ENCODE measurements around the gene APEX1. TPM values are rescaled to one million over a fixed set of nuclear protein-coding genes. Genes with fewer than 3 reads are reported as not detected.

Gene APEX1
- polyA plus RNA-seq (ENCODE audit: insufficient read length in 10 of 10), result 100 to 1,000 TPM; 136 to 200 (median 160) TPM
- long read RNA-seq, donor 1, transcript APEX1-201 (5 exons, 1,484 nt), result major isoform, 57 of 65 reads
- long read RNA-seq, donor 1, partial matches to known transcripts, result 0 of 65 reads
- long read RNA-seq, donor 1, other reads (novel, unspliced or antisense), result 0 of 65 reads
- long read RNA-seq, donor 2, transcript APEX1-210 (5 exons, 1,437 nt), result minor isoform, 7 of 85 reads
- long read RNA-seq, donor 2, transcript APEX1-201 (5 exons, 1,484 nt), result major isoform, 44 of 85 reads
- long read RNA-seq, donor 2, partial matches to known transcripts, result 25 of 85 reads
- long read RNA-seq, donor 2, other reads (novel, unspliced or antisense), result 0 of 85 reads
- long read RNA-seq, donor 3, result 0 reads
- long read RNA-seq, donor 4, transcript APEX1-205 (4 exons, 1,603 nt), result minor isoform, 6 of 49 reads
- long read RNA-seq, donor 4, transcript APEX1-201 (5 exons, 1,484 nt), result major isoform, 33 of 49 reads
- long read RNA-seq, donor 4, partial matches to known transcripts, result 0 of 49 reads
- long read RNA-seq, donor 4, other reads (novel, unspliced or antisense), result 0 of 49 reads
- long read RNA-seq, donor 5, transcript APEX1-210 (5 exons, 1,437 nt), result minor isoform, 12 of 98 reads
- long read RNA-seq, donor 5, transcript APEX1-216 (3 exons, 1,803 nt), result minor isoform, 11 of 98 reads
- long read RNA-seq, donor 5, transcript APEX1-201 (5 exons, 1,484 nt), result major isoform, 46 of 98 reads
- long read RNA-seq, donor 5, partial matches to known transcripts, result 25 of 98 reads
- long read RNA-seq, donor 5, other reads (novel, unspliced or antisense), result 0 of 98 reads
- long read RNA-seq, donor 6, transcript APEX1-210 (5 exons, 1,437 nt), result minor isoform, 7 of 78 reads
- long read RNA-seq, donor 6, transcript APEX1-216 (3 exons, 1,803 nt), result minor isoform, 7 of 78 reads
- long read RNA-seq, donor 6, transcript APEX1-205 (4 exons, 1,603 nt), result minor isoform, 5 of 78 reads
- long read RNA-seq, donor 6, transcript APEX1-201 (5 exons, 1,484 nt), result major isoform, 52 of 78 reads
- long read RNA-seq, donor 6, partial matches to known transcripts, result 0 of 78 reads
- long read RNA-seq, donor 6, other reads (novel, unspliced or antisense), result 0 of 78 reads
- long read RNA-seq, donor 7, transcript APEX1-201 (5 exons, 1,484 nt), result major isoform, 31 of 47 reads
- long read RNA-seq, donor 7, transcript APEX1-210 (5 exons, 1,437 nt), result minor isoform, 9 of 47 reads
- long read RNA-seq, donor 7, partial matches to known transcripts, result 0 of 47 reads
- long read RNA-seq, donor 7, other reads (novel, unspliced or antisense), result 0 of 47 reads
- long read RNA-seq, donor 8, transcript APEX1-205 (4 exons, 1,603 nt), result minor isoform, 8 of 49 reads
- long read RNA-seq, donor 8, transcript APEX1-210 (5 exons, 1,437 nt), result minor isoform, 5 of 49 reads
- long read RNA-seq, donor 8, transcript APEX1-201 (5 exons, 1,484 nt), result major isoform, 30 of 49 reads
- long read RNA-seq, donor 8, partial matches to known transcripts, result 0 of 49 reads
- long read RNA-seq, donor 8, other reads (novel, unspliced or antisense), result 0 of 49 reads
- long read RNA-seq, donor 9, transcript APEX1-201 (5 exons, 1,484 nt), result major isoform, 8 of 9 reads
- long read RNA-seq, donor 9, partial matches to known transcripts, result 0 of 9 reads
- long read RNA-seq, donor 9, other reads (novel, unspliced or antisense), result 0 of 9 reads

GRCh38 chr14:20454516-20455354, at the start of gene APEX1, which contains the start of gene OSGEP:
APEX1 (plus strand) TSS chr14:20455226; CDS start chr14:20455646, 420 bp downstream.
OSGEP (minus strand) TSS chr14:20454812; CDS start chr14:20454683, 129 bp downstream.
- peak; percentile 98 to 99 (median 99) for DNase-seq

GRCh38 chr14:20409226-20409625, 45.8 kb upstream of the APEX1 start:
- DNase-seq, result peak in 1 of 3 donors; percentile 47

DNA sequence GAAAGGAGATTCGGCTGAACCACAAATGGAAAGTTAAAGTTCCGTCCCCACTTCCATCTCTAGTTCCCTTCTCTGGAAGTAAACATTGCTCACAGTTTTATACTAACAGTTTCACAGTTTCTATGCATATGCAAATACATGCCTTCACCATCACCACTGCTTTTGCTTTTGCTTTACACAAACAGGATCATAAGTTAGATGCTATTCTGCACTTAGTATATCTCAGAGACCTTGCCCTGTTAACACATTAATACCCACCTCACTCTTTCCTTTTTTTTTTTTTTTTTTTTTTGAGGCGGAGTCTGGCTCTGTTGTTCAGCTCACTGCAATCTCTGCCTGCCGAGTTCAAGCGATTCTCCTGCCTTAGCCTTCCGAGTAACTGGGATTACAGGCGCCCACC, 42.6 kb upstream of the APEX1 start:
- peak in 1 of 3 donors; percentile 44 for DNase-seq

- DNase-seq, result peak; percentile 77 to 95 (median 86)
Observed at GRCh38 chr14:20412876-20413743, 41.9 kb upstream of the APEX1 start, which contains the start of gene TEP1. TEP1 (minus strand) TSS chr14:20413501; CDS start chr14:20408439, 5,062 bp downstream.

- DNase-seq, result no peak
Observed at GRCh38 chr14:20413744-20414082, 41.3 kb upstream of the APEX1 start.

GRCh38 chr14:20415782-20416206, 39.2 kb upstream of the APEX1 start:
- peak; percentile 29 to 52 (median 29) for DNase-seq

DNA sequence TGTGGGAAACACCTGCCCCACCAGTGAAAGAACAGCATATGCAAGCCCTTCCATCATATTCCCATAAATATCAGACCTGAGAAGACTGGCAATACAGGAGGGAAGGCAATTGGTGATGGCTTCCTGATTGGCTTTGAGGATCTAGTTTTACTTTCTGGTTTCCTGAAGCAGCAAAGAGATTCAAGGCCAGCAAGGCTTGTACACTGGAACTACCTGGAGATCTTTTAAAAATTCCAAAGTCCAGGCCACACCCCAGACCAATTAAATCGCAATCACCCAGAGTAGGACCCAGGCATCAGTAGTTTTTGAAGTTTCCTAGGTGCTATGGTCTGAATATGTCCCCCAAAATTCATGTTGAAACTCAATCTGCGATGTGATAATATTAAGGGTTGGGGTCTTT, 38.8 kb upstream of the APEX1 start:
- no peak for DNase-seq

GRCh38 chr14:20417250-20418186, 37.5 kb upstream of the APEX1 start:
- DNase-seq, result no peak

GRCh38 chr14:20418501-20418909, 36.5 kb upstream of the APEX1 start:
- DNase-seq, result no peak

GRCh38 chr14:20419419-20419818, 35.6 kb upstream of the APEX1 start:
- no peak for DNase-seq

DNA sequence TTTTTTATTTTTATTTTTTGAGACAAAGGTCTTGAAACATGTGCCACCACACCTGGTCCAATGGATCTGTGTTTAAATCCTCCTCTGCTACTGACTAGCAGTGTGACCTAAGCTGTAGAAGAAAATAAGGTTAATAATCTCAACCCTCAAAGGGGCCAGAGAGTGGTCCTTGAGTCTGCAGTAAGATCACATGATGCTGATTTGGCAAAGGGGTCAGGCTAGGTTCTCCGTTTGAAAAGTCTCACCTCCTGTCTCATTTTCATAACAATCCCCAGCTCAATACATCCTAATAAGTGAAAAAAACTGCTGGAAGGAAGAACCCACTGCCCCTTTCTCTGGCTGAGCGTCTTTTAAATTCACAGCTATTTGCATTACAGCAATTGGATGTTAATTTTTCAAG, 33.8 kb upstream of the APEX1 start:
- no peak for DNase-seq

DNA sequence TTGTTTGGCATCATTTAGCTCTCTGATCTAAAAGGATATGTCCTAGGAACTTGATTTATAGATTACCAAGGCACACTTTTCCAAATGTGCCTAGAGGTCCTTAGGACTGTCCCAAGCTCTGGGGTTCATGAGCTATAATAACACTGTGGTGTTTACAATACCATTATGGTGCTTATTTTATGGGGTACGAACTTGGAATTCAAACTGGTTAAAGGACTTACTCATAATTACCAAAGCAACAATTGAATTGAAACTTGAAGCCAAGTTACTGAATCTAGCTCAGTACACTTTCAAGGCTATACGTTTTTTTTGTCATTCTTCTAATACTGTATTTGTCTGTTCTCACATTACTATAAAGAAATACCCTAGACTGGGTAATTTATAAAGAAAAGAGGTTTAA, 32.1 kb upstream of the APEX1 start:
- DNase-seq, result no peak

DNA sequence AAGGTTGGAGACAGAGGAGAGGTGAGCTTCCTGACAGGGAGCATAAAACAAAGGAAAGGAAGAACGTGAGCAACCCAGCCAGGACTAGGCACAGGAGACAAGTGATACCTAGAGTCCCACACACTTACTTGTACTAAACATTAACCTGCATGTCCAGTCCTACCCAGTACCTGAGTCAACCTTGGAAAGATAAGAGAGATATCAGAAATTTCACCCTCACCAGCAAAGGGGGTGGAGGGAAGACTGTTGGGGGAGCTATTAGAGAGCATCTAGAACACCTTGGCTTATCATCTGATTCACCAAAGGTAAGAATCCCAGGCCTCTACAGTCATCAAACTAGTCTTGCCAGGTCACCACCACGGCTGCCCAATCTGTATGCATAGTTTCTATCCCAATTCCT, 30.2 kb upstream of the APEX1 start:
- no peak for DNase-seq

- peak in 2 of 3 donors; percentile 7 to 23 for DNase-seq
Observed at GRCh38 chr14:20427231-20428009, 27.6 kb upstream of the APEX1 start.

- no peak for DNase-seq
Observed at GRCh38 chr14:20428010-20428365, 27.0 kb upstream of the APEX1 start.

DNA sequence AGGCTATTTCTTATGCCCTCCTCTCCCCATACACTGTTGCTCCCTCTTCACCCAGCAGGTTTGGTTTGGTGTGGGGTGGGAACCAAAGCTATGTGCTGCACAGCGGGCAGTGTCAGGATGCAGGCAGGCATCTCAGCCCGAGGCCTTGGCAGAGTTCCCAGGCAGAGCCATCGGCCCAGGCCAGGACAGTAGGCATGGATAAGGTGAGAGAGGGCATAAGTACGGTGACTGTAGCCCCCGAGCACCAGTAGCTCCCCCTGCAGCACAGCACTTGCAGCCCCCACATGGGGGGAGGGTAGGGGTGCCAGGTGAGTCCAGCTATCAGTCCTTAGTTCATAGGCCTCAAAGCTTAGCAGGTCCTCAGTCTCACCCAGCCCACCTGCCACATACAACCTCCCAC, 26.2 kb upstream of the APEX1 start:
- no peak for DNase-seq

Measured in muscle of back (tissue), 13 donors.